ENCODE data around the gene PAH. TPM values are rescaled to one million over a fixed set of nuclear protein-coding genes. Genes with fewer than 3 reads are reported as not detected.

Gene PAH
- total RNA-seq, 1 experiment from 2014 or later = not detected

- no TSS peak for BruUV-seq (replicated peaks)
- TF ChIP-seq CTCF (conservative IDR thresholded peaks at IDR 0.05; ENCODE audit: low read depth, low read length) (peak; percentile 45), EZH2 (IDR thresholded peaks at IDR 0.05; ENCODE audit: borderline replicate concordance, low read depth, low read length, poor library complexity, severe bottlenecking) (no peak)
- intact Hi-C loops (cut with micrococcal nuclease; ENCODE audit: unreplicated experiment) = no loop called here
- H3K27me3 ChIP-seq (replicated peaks; ENCODE audit: insufficient read depth, low read depth, low read length, poor library complexity) = no peaks in the 10 kb centered on the region
- H3K36me3 ChIP-seq (ENCODE audit: insufficient read depth, low read length, poor library complexity, severe bottlenecking) = no peaks in the 10 kb centered on the region
- peak; percentile 14 for DNase-seq (ENCODE audit: low spot score)
- POLR2A ChIA-PET (ENCODE audit: low non-redundant PET) = no interaction called here
- CTCF ChIA-PET = no interaction called here
- H3K9me3 ChIP-seq (ENCODE audit: low read depth, low read length, poor library complexity, severe bottlenecking) = no peaks in the 10 kb centered on the region
- no peak overlapping the region for H3K4me3 ChIP-seq (ENCODE audit: low read depth, low read length, poor library complexity, severe bottlenecking)
- H3K4me1 ChIP-seq (ENCODE audit: insufficient read depth, low read length, poor library complexity, severe bottlenecking) = no peaks in the 10 kb centered on the region
- H3K27ac ChIP-seq (ENCODE audit: low read depth, low read length, poor library complexity, severe bottlenecking) = no peak overlapping the region
These were observed 40.2 kb downstream of the PAH start for GRCh38 chr12:102876883-102877282.

GRCh38 chr12:102874819-102875218 is 42.2 kb downstream of the PAH start:
- Histone ChIP-seq H3K4me1 (ENCODE audit: insufficient read depth, low read length, poor library complexity, severe bottlenecking) (no peaks in the 10 kb centered on the region), H3K27ac (ENCODE audit: low read depth, low read length, poor library complexity, severe bottlenecking) (no peak overlapping the region), H3K9me3 (ENCODE audit: low read depth, low read length, poor library complexity, severe bottlenecking) (no peaks in the 10 kb centered on the region), H3K36me3 (ENCODE audit: insufficient read depth, low read length, poor library complexity, severe bottlenecking) (no peaks in the 10 kb centered on the region), H3K4me3 (ENCODE audit: low read depth, low read length, poor library complexity, severe bottlenecking) (no peak overlapping the region), H3K27me3 (replicated peaks; ENCODE audit: insufficient read depth, low read depth, low read length, poor library complexity) (no peaks in the 10 kb centered on the region)
- ChIA-PET POLR2A (ENCODE audit: low non-redundant PET) (no interaction called here), CTCF (no interaction called here)
- intact Hi-C loops (cut with micrococcal nuclease; ENCODE audit: unreplicated experiment) = no loop called here
- no peak for DNase-seq (ENCODE audit: low spot score)
- TF ChIP-seq CTCF (conservative IDR thresholded peaks at IDR 0.05; ENCODE audit: low read depth, low read length) (no peak), EZH2 (IDR thresholded peaks at IDR 0.05; ENCODE audit: borderline replicate concordance, low read depth, low read length, poor library complexity, severe bottlenecking) (no peak)
- BruUV-seq (replicated peaks) = no TSS peak

GRCh38 chr12:102873077-102873476 is 44.0 kb downstream of the PAH start:
- H3K4me1 ChIP-seq (ENCODE audit: insufficient read depth, low read length, poor library complexity, severe bottlenecking) = no peaks in the 10 kb centered on the region
- H3K36me3 ChIP-seq (ENCODE audit: insufficient read depth, low read length, poor library complexity, severe bottlenecking) = no peaks in the 10 kb centered on the region
- no peak for DNase-seq (ENCODE audit: low spot score)
- no peaks in the 10 kb centered on the region for H3K27me3 ChIP-seq (replicated peaks; ENCODE audit: insufficient read depth, low read depth, low read length, poor library complexity)
- BruUV-seq (replicated peaks) = no TSS peak
- CTCF ChIA-PET = no interaction called here
- intact Hi-C loops (cut with micrococcal nuclease; ENCODE audit: unreplicated experiment) = no loop called here
- H3K27ac ChIP-seq (ENCODE audit: low read depth, low read length, poor library complexity, severe bottlenecking) = no peak overlapping the region
- POLR2A ChIA-PET (ENCODE audit: low non-redundant PET) = no interaction called here
- H3K4me3 ChIP-seq (ENCODE audit: low read depth, low read length, poor library complexity, severe bottlenecking) = no peak overlapping the region
- H3K9me3 ChIP-seq (ENCODE audit: low read depth, low read length, poor library complexity, severe bottlenecking) = no peaks in the 10 kb centered on the region
- TF ChIP-seq CTCF (conservative IDR thresholded peaks at IDR 0.05; ENCODE audit: low read depth, low read length) (no peak), EZH2 (IDR thresholded peaks at IDR 0.05; ENCODE audit: borderline replicate concordance, low read depth, low read length, poor library complexity, severe bottlenecking) (no peak)
